T-helper 2 cell treated with Interferon-gamma antibody and Interleukin-4, amounts not matched to agents 100 ng/mL and 5 ng/mL, for 36 hours (primary cell): ENCODE data around the gene CMSS1. TPM values are rescaled to one million over a fixed set of nuclear protein-coding genes. Genes with fewer than 3 reads are reported as not detected.

ENCODE experiments used
- intact Hi-C: fragments of 100-400 bp; cut with micrococcal nuclease; formaldehyde crosslinking; loops from one replicate; pipeline ENCODE4 v1.15.1; 2023
- total RNA-seq: library from RNA; stranded (reverse); gene quantifications from 2 replicates; pipeline ENCODE4 v1.2.3, GENCODE V29; 2022

Gene CMSS1
- total RNA-seq, 1 donor from 2014 or later: 53.2 TPM

GRCh38 chr3:99872923-99873254 is 55.2 kb downstream of the CMSS1 start:
- intact Hi-C loops: loop anchor here (2.0 to 10.0 kb wide), 2 partner anchors 16 to 1812 kb away; partner anchors contain the start of gene RPL24

GRCh38 chr3:99873269-99874102 is 55.8 kb downstream of the CMSS1 start:
- intact Hi-C loops: loop anchor here (2.0 to 10.0 kb wide), 2 partner anchors 17 to 1811 kb away; partner anchors contain the start of gene RPL24

GRCh38 chr3:99874237-99875002 is 56.8 kb downstream of the CMSS1 start:
- intact Hi-C loops: loop anchor here (1.0 to 10.0 kb wide), 6 partner anchors 7 to 1810 kb away; partner anchors contain the start of genes LNP1, RPL24 and TOMM70

- intact Hi-C loops: loop anchor here (1.0 to 10.0 kb wide), 6 partner anchors 8 to 1809 kb away; partner anchors contain the start of genes LNP1, RPL24 and TOMM70
These were observed 57.9 kb downstream of the CMSS1 start for GRCh38 chr3:99875581-99875928.

GRCh38 chr3:99875929-99876841 is 58.5 kb downstream of the CMSS1 start:
- intact Hi-C loops: loop anchor here (1.0 to 10.0 kb wide), 7 partner anchors 8 to 1809 kb away; partner anchors contain the start of genes LNP1, RPL24 and TOMM70

GRCh38 chr3:99877031-99877579 is 59.4 kb downstream of the CMSS1 start:
- intact Hi-C loops: loop anchor here (5.0 to 10.0 kb wide), 3 partner anchors 195 to 1808 kb away; partner anchors contain the start of genes LNP1, RPL24 and TOMM70

- intact Hi-C loops: loop anchor here (5.0 to 10.0 kb wide), 3 partner anchors 194 to 1807 kb away; partner anchors contain the start of genes LNP1, RPL24 and TOMM70
These were observed 60.3 kb downstream of the CMSS1 start for GRCh38 chr3:99878005-99878404.

- intact Hi-C loops: loop anchor here (5.0 to 10.0 kb wide), 3 partner anchors 193 to 1806 kb away; partner anchors contain the start of genes LNP1, RPL24 and TOMM70
These were observed 61.6 kb downstream of the CMSS1 start for GRCh38 chr3:99879275-99879674.

- intact Hi-C loops: no loop called here
These were observed 63.5 kb downstream of the CMSS1 start for GRCh38 chr3:99881121-99881524.

GRCh38 chr3:99882436-99883137 is 64.9 kb downstream of the CMSS1 start:
- intact Hi-C loops: no loop called here

GRCh38 chr3:99883138-99883461 is 65.4 kb downstream of the CMSS1 start:
- intact Hi-C loops: no loop called here

GRCh38 chr3:99883693-99884092 is 66.0 kb downstream of the CMSS1 start:
- intact Hi-C loops: loop anchor here (1.0 kb wide), 1 partner anchor 8 kb away; no protein-coding TSS in a partner anchor

GRCh38 chr3:99884484-99884883 is 66.8 kb downstream of the CMSS1 start:
- intact Hi-C loops: loop anchor here (1.0 kb wide), 1 partner anchor 9 kb away; no protein-coding TSS in a partner anchor

- intact Hi-C loops: no loop called here
These were observed 67.4 kb downstream of the CMSS1 start for GRCh38 chr3:99885085-99885484.

- intact Hi-C loops: no loop called here
These were observed 68.2 kb downstream of the CMSS1 start for GRCh38 chr3:99885851-99886250.

GRCh38 chr3:99891610-99892285 is 74.1 kb downstream of the CMSS1 start:
- intact Hi-C loops: no loop called here

- intact Hi-C loops: no loop called here
These were observed 74.7 kb downstream of the CMSS1 start for GRCh38 chr3:99892332-99892731.

GRCh38 chr3:99895131-99895696 is 77.6 kb downstream of the CMSS1 start:
- intact Hi-C loops: no loop called here
